ENCODE results near the gene GPC6.
A peak's percentile ranks its signal among the peaks of the same experiment; 100 is the strongest.

Gene GPC6

DNA sequence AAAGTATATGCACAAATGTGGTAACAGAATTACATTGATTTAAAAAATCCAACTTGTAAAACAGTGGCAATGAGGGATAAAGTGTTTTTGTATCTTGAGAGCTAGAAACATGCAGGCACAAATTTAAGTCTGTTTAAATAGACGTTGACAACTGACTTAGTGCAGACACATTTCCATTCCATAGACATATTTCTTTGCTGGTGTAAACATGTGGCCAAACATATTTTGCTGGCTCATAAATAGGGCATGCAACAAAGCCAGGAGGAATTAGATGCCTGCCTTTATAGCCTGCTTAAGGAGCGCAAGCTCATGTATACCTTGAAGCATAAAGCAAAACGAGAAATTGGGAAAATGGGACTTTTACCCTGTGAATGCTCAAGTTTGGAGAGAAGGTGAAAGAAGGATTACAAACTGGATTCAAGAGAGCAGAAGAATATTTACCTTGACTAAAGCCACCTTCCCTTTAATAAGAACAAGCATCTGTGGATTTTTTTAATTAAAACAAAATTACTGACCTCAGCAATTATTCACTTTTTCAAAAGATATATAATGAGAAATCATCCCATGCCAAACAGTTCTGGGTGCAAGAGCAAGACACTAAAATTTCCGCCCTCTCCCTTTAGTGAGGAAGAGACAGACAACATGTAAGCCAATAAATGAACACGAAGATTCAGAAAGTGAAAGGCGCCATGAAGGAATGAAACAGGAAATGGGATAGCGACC, 1181.9 kb downstream of the GPC6 start:
- no peak for DNase-seq

DNA sequence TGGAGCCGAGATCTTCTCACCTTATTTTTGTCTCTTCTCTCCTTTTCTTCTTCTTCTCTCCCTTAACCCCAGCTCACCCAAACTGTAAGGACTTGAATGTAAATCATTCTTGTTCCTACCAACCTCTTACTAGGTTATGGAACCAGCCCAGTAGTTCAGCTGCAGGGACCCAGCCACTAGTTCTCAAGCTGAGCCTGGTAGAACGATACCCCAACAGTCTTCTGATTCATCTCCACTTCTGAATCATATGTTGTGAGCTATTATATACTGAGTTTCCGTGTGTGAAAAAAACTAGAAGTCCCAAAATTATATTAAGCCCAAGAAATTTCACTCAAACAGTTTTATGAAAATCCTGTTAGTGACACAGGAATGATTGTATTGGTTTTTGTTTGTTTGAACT, 1185.1 kb downstream of the GPC6 start:
- no peak for DNase-seq

DNA sequence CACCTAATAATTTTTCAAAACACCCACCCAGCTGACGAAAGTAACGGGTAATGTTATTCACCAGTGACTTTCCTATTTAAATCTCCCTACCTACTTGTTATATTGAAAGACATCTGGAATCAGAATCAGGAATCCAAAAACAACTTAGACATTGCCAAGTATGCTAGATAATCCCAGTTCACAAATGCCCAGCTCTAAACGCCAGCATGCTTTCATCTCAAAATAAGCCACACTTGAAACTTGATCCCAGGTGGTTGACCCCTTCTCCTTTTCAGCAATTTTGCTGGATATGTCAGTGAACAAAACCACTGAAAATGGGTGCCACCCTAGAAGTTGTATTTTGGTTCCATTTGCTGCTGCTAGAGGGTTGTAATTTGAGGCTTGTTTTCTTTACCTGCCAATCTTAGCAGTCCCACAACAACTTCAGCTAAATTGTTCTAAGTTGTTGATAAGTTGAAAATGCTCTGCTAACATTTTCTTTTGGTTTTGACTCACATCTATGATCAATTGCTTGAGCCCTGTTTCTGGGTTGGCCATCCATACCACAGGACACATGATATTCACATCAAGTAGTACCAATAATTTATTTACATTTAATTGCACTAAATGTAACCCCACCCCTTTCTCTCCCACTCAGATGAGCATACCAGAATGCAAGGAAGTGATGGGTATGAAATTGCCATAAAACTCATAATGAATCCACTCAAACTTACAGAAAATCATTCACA, 1186.4 kb downstream of the GPC6 start:
- no peak for DNase-seq

DNA sequence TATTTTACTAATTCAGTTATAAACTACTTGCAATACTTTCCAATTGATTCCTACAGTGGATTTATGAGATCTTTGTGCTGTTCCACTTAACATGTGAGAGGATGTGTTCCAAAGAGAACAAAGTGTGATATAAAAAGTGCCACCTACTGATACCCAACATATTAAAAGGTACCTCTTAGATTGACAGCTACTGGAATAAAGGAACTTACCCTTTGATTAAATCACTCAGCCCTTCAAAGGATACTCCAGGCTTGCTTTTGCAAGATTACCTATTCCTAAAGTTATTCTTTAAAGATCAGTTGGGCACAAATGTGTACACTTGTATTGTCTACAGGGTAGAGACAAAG, 1187.0 kb downstream of the GPC6 start:
- no peak for DNase-seq

DNA sequence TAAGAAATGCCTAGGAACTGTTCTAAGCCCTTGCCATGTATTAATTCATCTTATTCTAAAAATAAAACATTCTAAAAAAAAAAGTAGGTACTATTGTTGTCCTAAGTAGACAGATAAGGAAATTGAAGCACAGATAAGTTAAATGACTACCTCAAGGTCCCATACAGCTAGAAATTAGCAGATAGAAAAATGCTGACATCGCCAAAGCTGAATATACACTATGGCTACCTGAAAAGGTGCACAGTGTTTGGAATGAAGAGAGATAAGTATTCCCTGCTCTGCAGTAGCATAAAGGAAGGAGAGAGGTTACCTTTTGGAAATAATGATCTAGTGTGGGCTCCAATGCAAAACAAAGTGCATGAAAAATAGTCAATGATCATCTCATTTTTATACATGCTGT, 1187.5 kb downstream of the GPC6 start:
- DNase-seq = no peak

- DNase-seq = no peak
These were observed 1188.1 kb downstream of the GPC6 start for GRCh38 chr13:94414708-94415107.

- peak; percentile 39 for DNase-seq
These were observed 1189.1 kb downstream of the GPC6 start for GRCh38 chr13:94415500-94416237.

GRCh38 chr13:94416454-94417080, 1190.0 kb downstream of the GPC6 start:
- peak; percentile 56 for DNase-seq

GRCh38 chr13:94417294-94417693, 1190.7 kb downstream of the GPC6 start:
- DNase-seq = no peak

DNA sequence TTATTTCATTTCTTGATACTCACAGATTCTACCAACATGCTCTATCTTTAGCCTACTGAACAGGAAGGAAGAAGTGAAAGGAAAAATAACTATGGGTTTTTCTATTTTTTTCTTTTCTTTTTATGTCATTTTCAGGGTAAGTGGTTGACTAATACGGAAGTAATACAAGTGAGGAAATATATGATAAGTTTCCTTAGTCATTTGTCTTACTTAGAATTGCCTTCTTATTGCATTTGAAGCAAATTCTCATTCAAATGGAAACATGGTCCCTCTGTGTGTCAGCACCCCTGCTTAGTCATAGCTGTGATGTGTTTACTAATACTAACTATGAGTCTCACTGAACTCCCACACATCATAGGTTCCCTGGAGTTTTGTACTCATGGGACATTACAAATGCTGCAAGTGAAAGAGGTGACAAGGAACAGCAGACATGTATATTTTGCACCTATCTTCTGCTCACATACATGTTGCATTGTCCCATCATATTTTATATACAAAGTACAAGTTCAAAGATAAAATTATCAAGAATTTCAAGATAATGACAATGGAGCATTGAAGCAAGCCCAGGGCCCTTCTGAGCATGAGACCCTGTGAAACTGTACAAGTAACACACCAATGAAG, 1192.8 kb downstream of the GPC6 start:
- DNase-seq = no peak

GRCh38 chr13:94419925-94420305, 1193.3 kb downstream of the GPC6 start:
- DNase-seq = no peak

GRCh38 chr13:94427313-94427953, 1200.8 kb downstream of the GPC6 start:
- DNase-seq = no peak

GRCh38 chr13:94431574-94431973, 1205.0 kb downstream of the GPC6 start:
- DNase-seq = no peak

DNA sequence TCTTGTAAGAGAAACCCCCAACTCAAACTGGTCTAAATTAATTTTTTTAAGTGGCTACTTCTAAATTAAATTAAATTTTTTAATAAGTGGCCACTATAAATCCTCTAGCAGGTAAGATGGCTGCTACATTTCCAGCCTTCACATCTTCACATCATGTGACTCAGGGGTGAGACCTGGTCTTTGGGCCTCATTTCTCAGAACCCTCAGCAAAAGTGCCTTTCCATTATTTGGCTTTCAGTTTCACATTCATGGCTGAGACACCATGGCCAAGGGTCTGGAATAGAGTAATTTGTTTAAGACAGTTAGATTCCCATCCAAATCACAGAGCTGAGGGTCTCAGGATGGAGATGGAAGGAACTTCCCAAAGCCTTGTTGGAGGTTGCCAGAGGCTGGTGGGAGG, 1205.4 kb downstream of the GPC6 start:
- no peak for DNase-seq

- DNase-seq = peak; percentile 82
These were observed 1206.7 kb downstream of the GPC6 start for GRCh38 chr13:94433055-94433961.

- peak; percentile 81 for DNase-seq
These were observed 1209.1 kb downstream of the GPC6 start for GRCh38 chr13:94435604-94436226.

DNA sequence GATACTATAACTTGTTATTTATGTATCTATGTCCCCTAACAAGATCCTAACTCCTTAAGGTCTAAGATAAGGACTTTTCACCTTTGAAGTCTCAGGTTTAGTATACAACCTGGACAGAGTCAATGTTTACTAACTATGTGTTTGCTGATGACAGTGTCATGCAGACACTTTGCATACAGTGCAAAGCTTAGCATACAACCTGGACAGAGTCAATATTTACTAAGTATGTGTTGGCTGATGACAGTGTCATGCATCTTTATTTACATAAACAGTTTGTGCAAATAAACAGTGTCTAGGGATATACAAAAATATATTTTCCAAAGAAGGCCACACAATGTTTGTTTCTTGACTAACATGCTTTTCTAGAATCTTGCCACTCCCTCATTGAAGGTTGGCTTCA, 1218.2 kb downstream of the GPC6 start:
- no peak for DNase-seq

GRCh38 chr13:94454334-94454733, 1227.7 kb downstream of the GPC6 start:
- no peak for DNase-seq

DNA sequence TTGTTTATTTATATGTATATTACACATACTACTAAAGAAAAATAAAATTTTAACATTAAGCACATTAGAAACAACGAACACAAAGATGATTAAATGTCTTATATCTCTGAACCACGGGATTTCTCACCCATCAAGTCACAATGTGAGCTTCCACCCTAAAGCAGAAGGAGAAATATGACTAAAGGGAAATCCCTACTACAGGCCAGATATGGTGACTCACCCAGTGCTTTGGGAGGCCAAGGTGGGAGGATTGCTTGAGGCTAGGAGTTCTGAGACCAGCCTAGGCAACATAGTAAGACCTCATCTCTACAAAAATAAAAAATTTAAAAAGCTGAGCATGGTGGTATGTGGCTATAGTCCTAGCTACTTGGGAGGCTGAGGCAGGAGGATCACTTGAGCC, 1228.3 kb downstream of the GPC6 start:
- no peak for DNase-seq

DNA sequence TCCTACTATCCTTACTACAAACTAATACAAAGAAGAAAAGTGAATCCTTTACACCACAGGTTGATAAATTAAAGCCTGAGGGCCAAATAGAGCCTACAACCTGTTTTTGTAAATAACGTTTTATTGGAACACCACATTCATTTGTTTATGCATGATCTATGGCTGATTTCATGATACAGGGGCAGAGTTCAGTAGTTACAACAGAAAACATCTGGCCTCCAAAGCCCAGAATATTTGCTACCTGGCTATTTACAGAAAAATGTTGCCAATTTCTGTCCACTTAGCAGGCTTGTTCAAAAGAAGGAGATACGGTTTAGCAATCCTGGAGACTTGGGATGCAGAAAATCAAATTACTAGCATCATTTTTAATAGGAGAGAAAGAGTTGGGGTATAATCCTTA, 1228.8 kb downstream of the GPC6 start:
- DNase-seq = no peak

All from eye (tissue), 1 donor.